Measurements from ENCODE around the gene SLC8B1.

SLC8B1 gene

DNA sequence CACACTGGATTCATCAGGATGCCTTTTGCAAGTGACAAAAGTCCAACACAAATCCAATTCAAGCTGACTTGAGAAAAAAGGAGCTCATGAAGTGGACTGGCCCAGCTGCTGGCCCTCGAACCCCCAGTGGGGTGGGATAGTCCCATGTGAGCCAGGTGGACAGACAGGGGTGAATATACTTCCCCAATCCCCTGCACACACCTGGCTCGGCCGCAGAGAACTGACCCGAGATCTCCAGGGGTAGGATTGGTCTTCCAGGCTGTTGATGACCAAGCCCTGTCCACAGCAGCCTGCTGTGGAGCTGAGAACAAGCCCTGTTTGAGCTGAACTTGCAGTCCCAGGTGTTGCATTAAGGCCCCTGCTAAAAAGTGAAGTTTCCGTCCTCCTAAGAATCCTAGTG is 57.4 kb downstream of the SLC8B1 start:
- in situ Hi-C loops (cut with MboI; ENCODE audit: low pct_unique_long_range_greater_than_20kb, low sequenced_read_pairs, unreplicated experiment), result no loop called here
- no peak for DNase-seq (ENCODE audit: low spot score)
- no peak for TF ChIP-seq CTCF (IDR thresholded peaks at IDR 0.05; ENCODE audit: extremely low read depth, insufficient read depth, missing control alignments)

DNA sequence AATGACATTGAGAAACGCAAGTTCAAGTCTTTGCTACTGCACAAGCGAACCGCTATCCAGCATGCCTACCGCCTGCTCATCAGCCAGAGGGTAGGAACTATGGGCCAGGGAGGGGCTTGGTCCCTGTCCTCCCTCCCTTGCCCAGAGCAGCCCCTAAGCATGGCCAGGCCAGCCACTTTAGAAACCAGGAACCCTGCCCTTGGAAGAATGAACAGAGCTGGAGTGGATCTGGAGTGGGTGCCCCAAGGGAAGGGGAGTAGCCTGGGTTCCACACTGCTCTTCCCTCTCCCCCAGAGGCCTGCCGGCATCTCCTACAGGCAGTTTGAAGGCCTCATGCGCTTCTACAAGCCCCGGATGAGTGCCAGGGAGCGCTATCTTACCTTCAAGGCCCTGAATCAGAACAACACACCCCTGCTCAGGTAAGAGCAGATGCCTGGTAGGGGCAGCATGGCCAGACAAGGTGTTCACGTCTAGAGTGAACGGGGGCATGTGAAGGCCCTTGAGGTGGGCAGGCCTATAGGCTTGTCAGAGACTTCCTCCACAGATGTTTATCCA is 57.9 kb downstream of the SLC8B1 start:
- in situ Hi-C loops (cut with MboI; ENCODE audit: low pct_unique_long_range_greater_than_20kb, low sequenced_read_pairs, unreplicated experiment), result no loop called here
- no peak for TF ChIP-seq CTCF (IDR thresholded peaks at IDR 0.05; ENCODE audit: extremely low read depth, insufficient read depth, missing control alignments)
- no peak for DNase-seq (ENCODE audit: low spot score)

DNA sequence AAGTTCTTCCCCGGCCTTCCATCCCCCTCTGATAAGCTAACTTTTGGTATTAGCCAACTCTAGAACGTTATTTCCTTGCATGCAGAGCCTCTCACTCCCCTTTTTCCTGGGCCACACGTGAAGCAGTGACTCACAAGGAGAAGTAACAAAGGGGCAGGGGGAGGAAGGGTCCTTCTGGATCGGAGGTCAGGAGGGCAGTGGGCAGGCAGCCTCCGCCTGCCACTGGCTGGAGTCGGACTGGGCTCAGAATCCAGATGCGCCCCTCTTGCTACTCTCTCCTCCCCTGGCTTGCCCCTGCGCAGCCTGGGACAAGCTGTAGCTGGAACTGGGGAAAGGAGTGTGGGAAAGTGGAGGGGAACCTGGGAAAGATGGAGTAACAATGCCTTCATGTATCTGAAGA is 58.6 kb downstream of the SLC8B1 start:
- TF ChIP-seq CTCF (IDR thresholded peaks at IDR 0.05; ENCODE audit: extremely low read depth, insufficient read depth, missing control alignments), result no peak
- in situ Hi-C loops (cut with MboI; ENCODE audit: low pct_unique_long_range_greater_than_20kb, low sequenced_read_pairs, unreplicated experiment), result no loop called here

DNA sequence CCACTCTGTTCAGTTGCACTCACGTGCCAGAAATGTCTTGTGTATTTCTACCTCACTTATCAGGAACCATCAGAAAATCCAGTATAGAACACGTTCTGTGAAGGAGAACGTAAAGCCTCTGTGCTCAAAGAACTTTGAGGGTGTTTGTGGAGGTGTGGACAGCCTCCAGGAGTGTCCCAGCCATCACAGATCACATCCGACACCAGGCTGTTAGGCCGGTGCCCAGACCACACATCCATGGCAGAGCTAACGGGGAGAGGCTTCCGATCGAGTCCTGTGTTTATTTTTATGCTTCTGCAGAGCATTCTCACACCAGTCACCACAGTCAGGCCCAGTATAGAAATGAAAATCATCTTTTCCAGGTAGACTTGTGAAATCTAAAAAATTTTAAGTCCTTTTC is 60.1 kb downstream of the SLC8B1 start:
- no peak for DNase-seq (ENCODE audit: low spot score)
- TF ChIP-seq CTCF (IDR thresholded peaks at IDR 0.05; ENCODE audit: extremely low read depth, insufficient read depth, missing control alignments), result no peak
- in situ Hi-C loops (cut with MboI; ENCODE audit: low pct_unique_long_range_greater_than_20kb, low sequenced_read_pairs, unreplicated experiment), result no loop called here

More for the DNA sequence above, 58.6 kb downstream of the SLC8B1 start:
- no peak for DNase-seq (ENCODE audit: low spot score)

DNA sequence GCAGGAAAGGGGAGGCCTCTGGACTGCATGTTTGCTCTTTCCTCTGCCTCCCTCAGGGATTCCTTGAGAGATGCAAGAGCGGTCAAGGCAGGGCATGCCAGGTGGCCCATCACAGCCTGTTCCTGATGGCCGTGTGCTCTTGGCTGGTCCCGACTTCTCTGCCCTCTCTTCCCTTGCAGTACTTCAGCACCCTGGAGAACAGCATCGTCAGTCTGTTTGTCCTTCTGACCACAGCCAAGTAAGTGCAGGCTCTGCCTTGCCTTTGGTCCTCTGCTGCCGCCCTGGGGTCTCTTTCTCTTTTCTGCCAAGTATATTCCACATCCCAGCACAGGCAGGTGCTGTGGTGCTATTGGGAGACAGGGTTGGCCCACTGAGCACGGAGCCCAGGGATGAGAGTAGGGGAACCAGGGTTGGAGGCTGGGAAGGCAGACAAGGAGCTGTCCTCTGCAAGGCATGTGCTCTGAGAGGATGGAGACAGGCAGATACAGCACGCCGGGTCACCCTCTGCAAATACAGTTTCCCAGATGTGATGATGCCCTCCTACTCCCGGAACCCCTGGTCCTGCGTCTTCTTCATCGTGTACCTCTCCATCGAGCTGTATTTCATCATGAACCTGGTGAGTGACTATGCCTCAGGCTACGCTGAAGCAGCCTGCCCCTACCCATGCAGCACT is 61.7 kb downstream of the SLC8B1 start:
- no peak for DNase-seq (ENCODE audit: low spot score)
- no peak for TF ChIP-seq CTCF (IDR thresholded peaks at IDR 0.05; ENCODE audit: extremely low read depth, insufficient read depth, missing control alignments)
- in situ Hi-C loops (cut with MboI; ENCODE audit: low pct_unique_long_range_greater_than_20kb, low sequenced_read_pairs, unreplicated experiment), result no loop called here

- no peak for TF ChIP-seq CTCF (IDR thresholded peaks at IDR 0.05; ENCODE audit: extremely low read depth, insufficient read depth, missing control alignments)
- no peak for DNase-seq (ENCODE audit: low spot score)
- in situ Hi-C loops (cut with MboI; ENCODE audit: low pct_unique_long_range_greater_than_20kb, low sequenced_read_pairs, unreplicated experiment), result no loop called here
Measured at GRCh38 chr12:113271853-113272561, 62.9 kb downstream of the SLC8B1 start.
